Measurements from ENCODE around the gene LRRC45. TPM values are rescaled to one million over a fixed set of nuclear protein-coding genes. Genes with fewer than 3 reads are reported as not detected.
A peak's percentile ranks its signal among the peaks of the same experiment; 100 is the strongest.

LRRC45 gene
- total and polyA plus RNA-seq, 9 of the 15 experiments (the other 6 are each of a cell fraction or from before 2014, with no cell fraction given), result 3.5 to 21.5 (median 11.2) TPM; not detected in 2

DNA sequence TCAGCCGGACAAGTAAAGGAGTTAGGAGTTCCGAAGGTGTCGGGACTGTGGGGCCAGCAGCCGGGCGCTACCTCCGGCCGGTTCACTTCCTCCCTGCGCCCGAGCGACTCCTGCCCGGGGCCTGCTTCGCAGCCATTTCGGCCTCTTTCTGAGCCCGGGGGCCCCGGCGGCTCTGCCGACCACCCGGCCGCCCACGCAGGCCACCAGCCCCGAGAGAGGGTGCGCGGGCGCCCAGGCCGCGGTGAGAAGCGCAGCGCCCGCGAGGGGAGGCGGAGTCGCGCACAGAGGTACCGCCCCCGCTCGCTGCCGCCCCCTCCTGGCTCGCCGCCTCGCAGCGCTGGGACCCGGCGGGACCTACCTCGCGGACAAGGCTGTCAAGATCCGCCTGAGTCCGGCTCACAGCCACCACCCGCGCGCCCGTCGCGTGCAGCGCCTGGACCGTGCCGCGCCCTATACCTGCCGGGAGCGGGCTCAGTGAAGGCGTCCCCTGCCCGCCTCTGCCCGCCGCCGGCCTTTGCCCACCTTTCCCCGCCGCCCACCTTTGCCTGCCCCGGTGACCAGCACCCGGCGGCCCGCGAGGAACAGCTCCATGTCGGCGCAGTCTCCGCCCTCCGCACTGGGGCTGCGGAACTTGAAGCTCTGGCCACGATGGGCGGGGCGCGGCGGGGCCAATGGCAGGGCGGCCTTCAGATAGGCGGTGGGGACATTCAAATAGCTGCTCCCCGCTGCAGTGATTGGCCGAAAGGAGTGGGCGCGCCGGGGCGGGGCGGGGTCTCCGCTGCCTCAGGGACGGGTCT, 14.2 kb downstream of the LRRC45 start, which contains the start of gene DCXR (continued):
- TF ChIP-seq, protein P1, sequence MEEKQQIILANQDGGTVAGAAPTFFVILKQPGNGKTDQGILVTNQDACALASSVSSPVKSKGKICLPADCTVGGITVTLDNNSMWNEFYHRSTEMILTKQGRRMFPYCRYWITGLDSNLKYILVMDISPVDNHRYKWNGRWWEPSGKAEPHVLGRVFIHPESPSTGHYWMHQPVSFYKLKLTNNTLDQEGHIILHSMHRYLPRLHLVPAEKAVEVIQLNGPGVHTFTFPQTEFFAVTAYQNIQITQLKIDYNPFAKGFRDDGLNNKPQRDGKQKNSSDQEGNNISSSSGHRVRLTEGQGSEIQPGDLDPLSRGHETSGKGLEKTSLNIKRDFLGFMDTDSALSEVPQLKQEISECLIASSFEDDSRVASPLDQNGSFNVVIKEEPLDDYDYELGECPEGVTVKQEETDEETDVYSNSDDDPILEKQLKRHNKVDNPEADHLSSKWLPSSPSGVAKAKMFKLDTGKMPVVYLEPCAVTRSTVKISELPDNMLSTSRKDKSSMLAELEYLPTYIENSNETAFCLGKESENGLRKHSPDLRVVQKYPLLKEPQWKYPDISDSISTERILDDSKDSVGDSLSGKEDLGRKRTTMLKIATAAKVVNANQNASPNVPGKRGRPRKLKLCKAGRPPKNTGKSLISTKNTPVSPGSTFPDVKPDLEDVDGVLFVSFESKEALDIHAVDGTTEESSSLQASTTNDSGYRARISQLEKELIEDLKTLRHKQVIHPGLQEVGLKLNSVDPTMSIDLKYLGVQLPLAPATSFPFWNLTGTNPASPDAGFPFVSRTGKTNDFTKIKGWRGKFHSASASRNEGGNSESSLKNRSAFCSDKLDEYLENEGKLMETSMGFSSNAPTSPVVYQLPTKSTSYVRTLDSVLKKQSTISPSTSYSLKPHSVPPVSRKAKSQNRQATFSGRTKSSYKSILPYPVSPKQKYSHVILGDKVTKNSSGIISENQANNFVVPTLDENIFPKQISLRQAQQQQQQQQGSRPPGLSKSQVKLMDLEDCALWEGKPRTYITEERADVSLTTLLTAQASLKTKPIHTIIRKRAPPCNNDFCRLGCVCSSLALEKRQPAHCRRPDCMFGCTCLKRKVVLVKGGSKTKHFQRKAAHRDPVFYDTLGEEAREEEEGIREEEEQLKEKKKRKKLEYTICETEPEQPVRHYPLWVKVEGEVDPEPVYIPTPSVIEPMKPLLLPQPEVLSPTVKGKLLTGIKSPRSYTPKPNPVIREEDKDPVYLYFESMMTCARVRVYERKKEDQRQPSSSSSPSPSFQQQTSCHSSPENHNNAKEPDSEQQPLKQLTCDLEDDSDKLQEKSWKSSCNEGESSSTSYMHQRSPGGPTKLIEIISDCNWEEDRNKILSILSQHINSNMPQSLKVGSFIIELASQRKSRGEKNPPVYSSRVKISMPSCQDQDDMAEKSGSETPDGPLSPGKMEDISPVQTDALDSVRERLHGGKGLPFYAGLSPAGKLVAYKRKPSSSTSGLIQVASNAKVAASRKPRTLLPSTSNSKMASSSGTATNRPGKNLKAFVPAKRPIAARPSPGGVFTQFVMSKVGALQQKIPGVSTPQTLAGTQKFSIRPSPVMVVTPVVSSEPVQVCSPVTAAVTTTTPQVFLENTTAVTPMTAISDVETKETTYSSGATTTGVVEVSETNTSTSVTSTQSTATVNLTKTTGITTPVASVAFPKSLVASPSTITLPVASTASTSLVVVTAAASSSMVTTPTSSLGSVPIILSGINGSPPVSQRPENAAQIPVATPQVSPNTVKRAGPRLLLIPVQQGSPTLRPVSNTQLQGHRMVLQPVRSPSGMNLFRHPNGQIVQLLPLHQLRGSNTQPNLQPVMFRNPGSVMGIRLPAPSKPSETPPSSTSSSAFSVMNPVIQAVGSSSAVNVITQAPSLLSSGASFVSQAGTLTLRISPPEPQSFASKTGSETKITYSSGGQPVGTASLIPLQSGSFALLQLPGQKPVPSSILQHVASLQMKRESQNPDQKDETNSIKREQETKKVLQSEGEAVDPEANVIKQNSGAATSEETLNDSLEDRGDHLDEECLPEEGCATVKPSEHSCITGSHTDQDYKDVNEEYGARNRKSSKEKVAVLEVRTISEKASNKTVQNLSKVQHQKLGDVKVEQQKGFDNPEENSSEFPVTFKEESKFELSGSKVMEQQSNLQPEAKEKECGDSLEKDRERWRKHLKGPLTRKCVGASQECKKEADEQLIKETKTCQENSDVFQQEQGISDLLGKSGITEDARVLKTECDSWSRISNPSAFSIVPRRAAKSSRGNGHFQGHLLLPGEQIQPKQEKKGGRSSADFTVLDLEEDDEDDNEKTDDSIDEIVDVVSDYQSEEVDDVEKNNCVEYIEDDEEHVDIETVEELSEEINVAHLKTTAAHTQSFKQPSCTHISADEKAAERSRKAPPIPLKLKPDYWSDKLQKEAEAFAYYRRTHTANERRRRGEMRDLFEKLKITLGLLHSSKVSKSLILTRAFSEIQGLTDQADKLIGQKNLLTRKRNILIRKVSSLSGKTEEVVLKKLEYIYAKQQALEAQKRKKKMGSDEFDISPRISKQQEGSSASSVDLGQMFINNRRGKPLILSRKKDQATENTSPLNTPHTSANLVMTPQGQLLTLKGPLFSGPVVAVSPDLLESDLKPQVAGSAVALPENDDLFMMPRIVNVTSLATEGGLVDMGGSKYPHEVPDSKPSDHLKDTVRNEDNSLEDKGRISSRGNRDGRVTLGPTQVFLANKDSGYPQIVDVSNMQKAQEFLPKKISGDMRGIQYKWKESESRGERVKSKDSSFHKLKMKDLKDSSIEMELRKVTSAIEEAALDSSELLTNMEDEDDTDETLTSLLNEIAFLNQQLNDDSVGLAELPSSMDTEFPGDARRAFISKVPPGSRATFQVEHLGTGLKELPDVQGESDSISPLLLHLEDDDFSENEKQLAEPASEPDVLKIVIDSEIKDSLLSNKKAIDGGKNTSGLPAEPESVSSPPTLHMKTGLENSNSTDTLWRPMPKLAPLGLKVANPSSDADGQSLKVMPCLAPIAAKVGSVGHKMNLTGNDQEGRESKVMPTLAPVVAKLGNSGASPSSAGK (IDR thresholded peaks at IDR 0.05), result peak; percentile 80
- TF ChIP-seq BHLHE40 (IDR thresholded peaks at IDR 0.05; ENCODE audit: low read length), result peak; percentile 82
- no peak for TF ChIP-seq MAFF (IDR thresholded peaks at IDR 0.05; ENCODE audit: low read length)
- TF ChIP-seq ETV6 (IDR thresholded peaks at IDR 0.05; ENCODE audit: borderline replicate concordance in 1 of 2, low read depth in 2 of 2, low read length in 1 of 2), result no peak
- no peak for TF ChIP-seq ETV6 (CRISPR knock-in tag; IDR thresholded peaks at IDR 0.05; ENCODE audit: borderline replicate concordance)
- TF ChIP-seq SIN3A (IDR thresholded peaks at IDR 0.05; ENCODE audit: borderline replicate concordance in 2 of 2, control insufficient read depth in 1 of 2, low read depth in 2 of 2, low read length in 2 of 2), result peak in 1 of 2 experiments; percentile 77; a peak in 2 of 4 replicates
- TF ChIP-seq, protein P2, sequence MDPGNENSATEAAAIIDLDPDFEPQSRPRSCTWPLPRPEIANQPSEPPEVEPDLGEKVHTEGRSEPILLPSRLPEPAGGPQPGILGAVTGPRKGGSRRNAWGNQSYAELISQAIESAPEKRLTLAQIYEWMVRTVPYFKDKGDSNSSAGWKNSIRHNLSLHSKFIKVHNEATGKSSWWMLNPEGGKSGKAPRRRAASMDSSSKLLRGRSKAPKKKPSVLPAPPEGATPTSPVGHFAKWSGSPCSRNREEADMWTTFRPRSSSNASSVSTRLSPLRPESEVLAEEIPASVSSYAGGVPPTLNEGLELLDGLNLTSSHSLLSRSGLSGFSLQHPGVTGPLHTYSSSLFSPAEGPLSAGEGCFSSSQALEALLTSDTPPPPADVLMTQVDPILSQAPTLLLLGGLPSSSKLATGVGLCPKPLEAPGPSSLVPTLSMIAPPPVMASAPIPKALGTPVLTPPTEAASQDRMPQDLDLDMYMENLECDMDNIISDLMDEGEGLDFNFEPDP (CRISPR knock-in tag; IDR thresholded peaks at IDR 0.05), result no peak
- TF ChIP-seq, protein P3, sequence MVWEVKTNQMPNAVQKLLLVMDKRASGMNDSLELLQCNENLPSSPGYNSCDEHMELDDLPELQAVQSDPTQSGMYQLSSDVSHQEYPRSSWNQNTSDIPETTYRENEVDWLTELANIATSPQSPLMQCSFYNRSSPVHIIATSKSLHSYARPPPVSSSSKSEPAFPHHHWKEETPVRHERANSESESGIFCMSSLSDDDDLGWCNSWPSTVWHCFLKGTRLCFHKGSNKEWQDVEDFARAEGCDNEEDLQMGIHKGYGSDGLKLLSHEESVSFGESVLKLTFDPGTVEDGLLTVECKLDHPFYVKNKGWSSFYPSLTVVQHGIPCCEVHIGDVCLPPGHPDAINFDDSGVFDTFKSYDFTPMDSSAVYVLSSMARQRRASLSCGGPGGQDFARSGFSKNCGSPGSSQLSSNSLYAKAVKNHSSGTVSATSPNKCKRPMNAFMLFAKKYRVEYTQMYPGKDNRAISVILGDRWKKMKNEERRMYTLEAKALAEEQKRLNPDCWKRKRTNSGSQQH (CRISPR knock-in tag; IDR thresholded peaks at IDR 0.05), result 0 out of 2 replicates have a peak, but pooled peaks have one; percentile 20
- peak; percentile 91 for TF ChIP-seq TBP (optimal IDR thresholded peaks at IDR 0.05; ENCODE audit: low read depth, low read length)
- TF ChIP-seq LEF1 (IDR thresholded peaks at IDR 0.05), result peak; percentile 31; the same call in 1 of the 2 replicates
- no peak for TF ChIP-seq NR2F6 (CRISPR knock-in tag; IDR thresholded peaks at IDR 0.05)
